Astrocyte (in vitro differentiated cells and primary cell): Measurements from ENCODE around the gene SPIN3. TPM values are rescaled to one million over a fixed set of nuclear protein-coding genes. Genes with fewer than 3 reads are reported as not detected.

Source experiments
- DNase-seq: peaks from one replicate; pipeline ENCODE4 v3.0.0-alpha.2; 2010; ENCODE audit warnings: low read depth
- FAIRE-seq: peaks from 2 replicates; lab custom pipeline; 2011; peaks lifted over from hg19 to GRCh38; lab: Jason Lieb, UNC
- H2AFZ ChIP-seq: 2 replicates; pipeline ENCODE4 v1.6.0; 2012; ENCODE audit warnings: low read depth, low read length, inconsistent platforms
- H3K27ac ChIP-seq: 2 replicates; pipeline ENCODE4 v1.5.1; 2011; ENCODE audit warnings: low read depth, low read length, inconsistent platforms
- H3K27me3 ChIP-seq: 2 replicates; pipeline ENCODE4 v1.6.0; 2011; ENCODE audit warnings: low read length, inconsistent platforms; ENCODE audit not compliant: insufficient read depth
- H3K36me3 ChIP-seq: 2 replicates; pipeline ENCODE4 v1.5.1; 2011; ENCODE audit warnings: low read length, inconsistent platforms; ENCODE audit not compliant: insufficient read depth
- H3K4me1 ChIP-seq: 2 replicates; pipeline ENCODE4 v1.5.1; 2011; ENCODE audit warnings: low read length, inconsistent platforms; ENCODE audit not compliant: insufficient read depth
- H3K4me2 ChIP-seq: 2 replicates; pipeline ENCODE4 v1.6.0; 2012; ENCODE audit warnings: low read length, inconsistent platforms
- H3K4me3 ChIP-seq: 2 replicates; pipeline ENCODE4 v1.5.1; 2011; ENCODE audit warnings: low read depth, mild to moderate bottlenecking, low read length, inconsistent platforms; ENCODE audit not compliant: insufficient read depth
- H3K79me2 ChIP-seq: 2 replicates; pipeline ENCODE4 v1.6.0; 2012; ENCODE audit warnings: mild to moderate bottlenecking, low read length, inconsistent platforms; ENCODE audit not compliant: insufficient read depth
- H3K9ac ChIP-seq: 2 replicates; pipeline ENCODE4 v1.6.0; 2012; ENCODE audit warnings: mild to moderate bottlenecking, low read length, inconsistent platforms
- H3K9me3 ChIP-seq: 2 replicates; pipeline ENCODE4 v1.5.1; 2012; ENCODE audit warnings: low read depth, mild to moderate bottlenecking, low read length, inconsistent platforms; ENCODE audit not compliant: insufficient read depth
- H4K20me1 ChIP-seq: 2 replicates; pipeline ENCODE4 v1.6.0; 2012; ENCODE audit warnings: low read length, inconsistent platforms; ENCODE audit not compliant: insufficient read depth
- H3K27ac Mint-ChIP-seq: one replicate; pipeline ENCODE4 v1.8.0; 2021; ENCODE audit warnings: mild to moderate bottlenecking, mixed read lengths; ENCODE audit not compliant: unreplicated experiment
- H3K27me3 Mint-ChIP-seq: one replicate; pipeline ENCODE4 v1.8.0; 2021; ENCODE audit warnings: low read depth, mixed read lengths; ENCODE audit not compliant: unreplicated experiment
- H3K36me3 Mint-ChIP-seq: one replicate; pipeline ENCODE4 v1.8.0; 2021; ENCODE audit warnings: low read depth, mixed read lengths; ENCODE audit not compliant: unreplicated experiment
- H3K4me1 Mint-ChIP-seq: one replicate; pipeline ENCODE4 v1.8.0; 2021; ENCODE audit warnings: low read depth, mixed read lengths; ENCODE audit not compliant: unreplicated experiment
- H3K4me3 Mint-ChIP-seq: one replicate; pipeline ENCODE4 v1.8.0; 2021; ENCODE audit warnings: mild to moderate bottlenecking, moderate library complexity, mixed read lengths; ENCODE audit not compliant: unreplicated experiment
- H3K9me3 Mint-ChIP-seq: one replicate; pipeline ENCODE4 v1.8.0; 2021; ENCODE audit warnings: mild to moderate bottlenecking, mixed read lengths; ENCODE audit not compliant: unreplicated experiment
- EZH2 ChIP-seq: IDR thresholded peaks from 2 replicates; pipeline ENCODE4 v1.6.1; 2012; ENCODE audit warnings: mild to moderate bottlenecking, low read length, inconsistent platforms; ENCODE audit not compliant: insufficient read depth
- total RNA-seq: library from RNA; stranded (reverse); gene quantifications from 2 replicates; pipeline ENCODE4 v1.2.1, GENCODE V29; 2021
- TF ChIP-seq, protein P1 (sequence below): IDR thresholded peaks from 2 replicates; pipeline ENCODE4 v1.5.1; 2011; ENCODE audit warnings: low read depth, mild to moderate bottlenecking, inconsistent platforms, low read length, moderate library complexity; ENCODE audit not compliant: insufficient read depth

Gene SPIN3
- total RNA-seq, 1 donor from 2014 or later = 11.6 TPM

DNA sequence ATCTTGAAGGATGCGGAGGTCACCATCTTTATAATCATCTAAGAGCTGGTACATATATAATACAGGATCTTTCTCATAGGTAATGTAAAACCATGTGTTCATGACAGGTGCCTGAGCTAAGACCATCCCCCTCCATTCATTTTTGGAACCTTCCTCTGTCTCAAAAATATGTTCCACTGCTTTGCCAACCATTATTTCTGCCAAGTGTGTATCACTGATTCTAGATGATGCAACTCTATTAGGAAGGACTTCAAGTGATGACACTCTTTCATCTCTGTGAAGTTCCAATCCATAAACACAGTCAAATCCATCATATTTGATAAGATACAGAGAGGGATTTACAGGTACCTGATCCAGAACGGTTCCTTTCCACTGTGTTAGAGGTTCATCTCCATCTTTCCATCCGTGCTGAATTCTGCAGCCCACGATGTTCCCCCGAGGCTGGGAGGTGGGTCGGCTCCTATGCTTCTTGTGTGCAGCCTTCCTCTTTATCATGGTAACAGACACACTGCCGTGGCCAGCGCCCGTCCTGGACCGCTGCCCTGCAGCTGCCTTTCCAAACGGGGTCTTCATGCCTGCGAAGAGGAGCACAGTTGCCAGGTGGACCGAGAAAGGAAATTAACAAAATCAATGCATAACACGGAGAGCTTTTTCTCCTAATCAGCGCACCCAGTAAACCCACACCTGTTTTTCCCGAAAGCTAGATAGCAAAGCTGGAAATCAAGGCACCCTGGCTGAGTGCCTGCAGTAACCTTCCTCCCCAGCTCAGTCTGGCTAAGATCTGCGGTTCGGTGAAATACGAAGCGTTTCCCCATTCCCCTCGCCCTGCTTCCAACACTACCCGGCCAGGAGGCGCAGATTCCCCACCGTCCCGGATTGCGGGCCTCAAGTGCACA lies 718 bp downstream of the SPIN3 start:
- H3K4me3 Mint-ChIP-seq = peak overlapping the region; percentile 97
- no peak overlapping the region for H3K27ac Mint-ChIP-seq
- H3K36me3 Mint-ChIP-seq = peaks cover 2% of the 10 kb centered on the region
- no peaks in the 10 kb centered on the region for H3K79me2 ChIP-seq
- peak overlapping the region; percentile 78 for H3K9ac ChIP-seq
- H3K4me1 Mint-ChIP-seq = peaks cover 7% of the 10 kb centered on the region
- H4K20me1 ChIP-seq = no peaks in the 10 kb centered on the region
- no peaks in the 10 kb centered on the region for H3K36me3 ChIP-seq
- H3K27me3 ChIP-seq = no peaks in the 10 kb centered on the region
- peak overlapping the region; percentile 83 for H3K4me3 ChIP-seq
- H3K9me3 Mint-ChIP-seq = no peaks in the 10 kb centered on the region
- peak; percentile 1 for DNase-seq
- H3K4me2 ChIP-seq = peak overlapping the region; percentile 94
- peaks cover 6% of the 10 kb centered on the region for H3K4me1 ChIP-seq
- H3K27me3 Mint-ChIP-seq = no peaks in the 10 kb centered on the region
- H3K9me3 ChIP-seq = no peaks in the 10 kb centered on the region
- FAIRE-seq = no peak
- H3K27ac ChIP-seq = no peak overlapping the region
- TF ChIP-seq, protein P1, sequence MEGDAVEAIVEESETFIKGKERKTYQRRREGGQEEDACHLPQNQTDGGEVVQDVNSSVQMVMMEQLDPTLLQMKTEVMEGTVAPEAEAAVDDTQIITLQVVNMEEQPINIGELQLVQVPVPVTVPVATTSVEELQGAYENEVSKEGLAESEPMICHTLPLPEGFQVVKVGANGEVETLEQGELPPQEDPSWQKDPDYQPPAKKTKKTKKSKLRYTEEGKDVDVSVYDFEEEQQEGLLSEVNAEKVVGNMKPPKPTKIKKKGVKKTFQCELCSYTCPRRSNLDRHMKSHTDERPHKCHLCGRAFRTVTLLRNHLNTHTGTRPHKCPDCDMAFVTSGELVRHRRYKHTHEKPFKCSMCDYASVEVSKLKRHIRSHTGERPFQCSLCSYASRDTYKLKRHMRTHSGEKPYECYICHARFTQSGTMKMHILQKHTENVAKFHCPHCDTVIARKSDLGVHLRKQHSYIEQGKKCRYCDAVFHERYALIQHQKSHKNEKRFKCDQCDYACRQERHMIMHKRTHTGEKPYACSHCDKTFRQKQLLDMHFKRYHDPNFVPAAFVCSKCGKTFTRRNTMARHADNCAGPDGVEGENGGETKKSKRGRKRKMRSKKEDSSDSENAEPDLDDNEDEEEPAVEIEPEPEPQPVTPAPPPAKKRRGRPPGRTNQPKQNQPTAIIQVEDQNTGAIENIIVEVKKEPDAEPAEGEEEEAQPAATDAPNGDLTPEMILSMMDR = no peak
- TF ChIP-seq EZH2 = no peak
- H2AFZ ChIP-seq = peak overlapping the region; percentile 91

DNA sequence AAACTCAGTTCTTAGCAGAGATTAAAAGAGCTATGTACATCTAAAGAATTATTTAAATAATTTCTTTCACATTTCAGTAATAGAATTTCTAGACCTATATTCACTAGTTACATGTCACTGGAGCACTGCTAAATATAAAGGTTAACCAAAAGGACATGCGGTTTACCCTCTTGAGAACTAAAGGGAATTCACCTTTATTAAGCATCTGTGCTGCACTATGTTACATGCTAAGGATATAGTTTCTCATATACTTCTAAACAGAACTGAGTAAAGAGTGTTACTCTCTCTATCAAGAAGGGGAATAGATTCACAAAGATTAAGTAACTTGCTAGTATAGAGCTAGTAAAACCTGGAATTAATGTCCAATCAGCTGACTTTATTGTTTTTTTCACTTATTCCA lies 7.6 kb downstream of the SPIN3 start:
- no peak for TF ChIP-seq EZH2
- TF ChIP-seq, protein P1 = no peak
- Mint-ChIP-seq H3K36me3 (no peaks in the 10 kb centered on the region), H3K4me1 (no peaks in the 10 kb centered on the region), H3K9me3 (no peaks in the 10 kb centered on the region), H3K4me3 (no peak overlapping the region), H3K27ac (no peak overlapping the region), H3K27me3 (no peaks in the 10 kb centered on the region)
- Histone ChIP-seq H3K27ac (no peak overlapping the region), H3K27me3 (no peaks in the 10 kb centered on the region), H3K4me3 (no peak overlapping the region), H3K4me1 (no peaks in the 10 kb centered on the region), H2AFZ (no peak overlapping the region), H3K9me3 (no peaks in the 10 kb centered on the region), H3K36me3 (no peaks in the 10 kb centered on the region), H3K9ac (no peak overlapping the region), H3K4me2 (no peak overlapping the region), H3K79me2 (no peaks in the 10 kb centered on the region), H4K20me1 (no peaks in the 10 kb centered on the region)
- DNase-seq (no peak), FAIRE-seq (peak; percentile 43)

DNA sequence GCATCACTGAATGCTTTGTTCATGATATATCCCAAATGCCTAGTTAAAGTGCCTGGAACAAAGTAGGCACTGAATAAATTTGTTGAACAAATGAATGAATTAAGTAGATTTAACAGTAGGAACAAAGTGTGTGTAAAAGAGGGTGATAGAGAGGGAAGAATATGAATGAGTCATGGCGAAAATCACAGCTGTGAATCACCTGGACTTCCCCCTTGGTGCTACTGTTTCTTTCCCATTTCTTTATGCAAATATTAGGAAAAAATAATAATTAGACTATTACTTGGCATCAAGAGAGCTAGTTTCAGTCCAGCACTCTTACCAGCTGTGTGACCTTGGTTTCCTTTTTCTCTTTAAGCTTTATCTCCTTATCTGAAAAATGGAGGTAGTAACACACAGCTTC lies 9.2 kb downstream of the SPIN3 start:
- Histone ChIP-seq H3K4me2 (no peak overlapping the region), H3K4me3 (no peak overlapping the region), H3K27me3 (no peaks in the 10 kb centered on the region), H3K9me3 (no peaks in the 10 kb centered on the region), H4K20me1 (no peaks in the 10 kb centered on the region), H3K4me1 (no peaks in the 10 kb centered on the region), H3K27ac (no peak overlapping the region), H3K79me2 (no peaks in the 10 kb centered on the region), H2AFZ (no peak overlapping the region), H3K9ac (no peak overlapping the region), H3K36me3 (no peaks in the 10 kb centered on the region)
- no peaks in the 10 kb centered on the region for H3K27me3 Mint-ChIP-seq
- TF ChIP-seq EZH2 = no peak
- TF ChIP-seq, protein P1 = no peak
- no peak overlapping the region for H3K27ac Mint-ChIP-seq
- no peak overlapping the region for H3K4me3 Mint-ChIP-seq
- DNase-seq (no peak), FAIRE-seq (peak; percentile 20)
- H3K4me1 Mint-ChIP-seq = no peaks in the 10 kb centered on the region
- H3K9me3 Mint-ChIP-seq = no peaks in the 10 kb centered on the region
- H3K36me3 Mint-ChIP-seq = no peaks in the 10 kb centered on the region
